Measurements from ENCODE around the gene WDR64.

DNA sequence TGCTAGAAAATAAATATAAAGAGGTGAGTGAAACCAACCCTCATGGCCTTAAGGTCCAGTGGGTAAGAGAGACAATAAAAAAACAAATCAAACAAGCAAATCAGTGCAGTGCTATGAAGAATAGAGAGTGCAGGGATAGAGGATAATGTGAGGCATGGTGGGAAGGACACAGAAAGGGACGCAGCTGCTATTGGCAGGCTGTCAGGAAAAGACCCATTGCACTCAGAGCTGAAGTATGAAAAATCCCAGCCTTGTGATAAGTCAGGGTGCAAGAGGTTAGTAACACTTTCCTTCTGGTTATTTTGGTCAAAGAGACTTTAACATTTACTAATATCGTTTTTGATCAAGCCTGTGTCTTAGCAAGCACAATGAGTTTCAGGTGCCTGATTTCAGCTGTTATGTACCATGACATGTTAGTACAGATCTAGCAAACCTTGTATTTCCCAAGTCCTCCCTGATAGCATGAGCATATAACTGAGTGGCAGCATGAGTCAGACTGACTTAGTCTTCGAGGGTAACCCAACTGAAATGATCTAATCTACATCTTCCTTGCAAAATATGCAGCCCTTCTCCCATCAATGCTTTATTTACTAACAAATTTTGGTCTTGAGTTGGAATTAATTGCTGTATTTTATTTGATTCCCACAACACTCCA lies 43.6 kb upstream of the WDR64 start:
- TF ChIP-seq, protein P1, sequence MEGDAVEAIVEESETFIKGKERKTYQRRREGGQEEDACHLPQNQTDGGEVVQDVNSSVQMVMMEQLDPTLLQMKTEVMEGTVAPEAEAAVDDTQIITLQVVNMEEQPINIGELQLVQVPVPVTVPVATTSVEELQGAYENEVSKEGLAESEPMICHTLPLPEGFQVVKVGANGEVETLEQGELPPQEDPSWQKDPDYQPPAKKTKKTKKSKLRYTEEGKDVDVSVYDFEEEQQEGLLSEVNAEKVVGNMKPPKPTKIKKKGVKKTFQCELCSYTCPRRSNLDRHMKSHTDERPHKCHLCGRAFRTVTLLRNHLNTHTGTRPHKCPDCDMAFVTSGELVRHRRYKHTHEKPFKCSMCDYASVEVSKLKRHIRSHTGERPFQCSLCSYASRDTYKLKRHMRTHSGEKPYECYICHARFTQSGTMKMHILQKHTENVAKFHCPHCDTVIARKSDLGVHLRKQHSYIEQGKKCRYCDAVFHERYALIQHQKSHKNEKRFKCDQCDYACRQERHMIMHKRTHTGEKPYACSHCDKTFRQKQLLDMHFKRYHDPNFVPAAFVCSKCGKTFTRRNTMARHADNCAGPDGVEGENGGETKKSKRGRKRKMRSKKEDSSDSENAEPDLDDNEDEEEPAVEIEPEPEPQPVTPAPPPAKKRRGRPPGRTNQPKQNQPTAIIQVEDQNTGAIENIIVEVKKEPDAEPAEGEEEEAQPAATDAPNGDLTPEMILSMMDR (IDR thresholded peaks at IDR 0.05; ENCODE audit: borderline replicate concordance, extremely low read depth, low read length, poor library complexity, severe bottlenecking): no peak
- TF ChIP-seq EZH2 (IDR thresholded peaks at IDR 0.05; ENCODE audit: borderline replicate concordance, low read depth, low read length, severe bottlenecking): no peak
